Central memory CD4-positive, alpha-beta T cell (primary cell): ENCODE data around the gene HTR1E.
"Not testable (repeated sequence)": the region's sequence is repeated elsewhere in the genome, so short reads cannot be mapped to it uniquely, and the experiment has no call there.

Experiments used
- DNase-seq: peaks from one replicate; pipeline ENCODE4 v3.0.0; 2022

The HTR1E gene

GRCh38 chr6:86978251-86978650 is 40.9 kb downstream of the HTR1E start:
- DNase-seq = no peak

- no peak for DNase-seq
Measured at GRCh38 chr6:87001494-87001893, 64.2 kb downstream of the HTR1E start.

GRCh38 chr6:87002391-87002790 is 65.1 kb downstream of the HTR1E start:
- DNase-seq = not testable (repeated sequence)

GRCh38 chr6:87006541-87006940 is 69.2 kb downstream of the HTR1E start:
- DNase-seq = not testable (repeated sequence)

GRCh38 chr6:87009581-87009980 is 72.3 kb downstream of the HTR1E start:
- not testable (repeated sequence) for DNase-seq

- no peak for DNase-seq
Measured at GRCh38 chr6:87012035-87012434, 74.7 kb downstream of the HTR1E start.

- no peak for DNase-seq
Measured at GRCh38 chr6:87012743-87013142, 75.4 kb downstream of the HTR1E start.

- no peak for DNase-seq
Measured at GRCh38 chr6:87016772-87017171, 79.4 kb downstream of the HTR1E start.

GRCh38 chr6:87027021-87027420 is 89.7 kb downstream of the HTR1E start:
- no peak for DNase-seq

GRCh38 chr6:87029711-87030314 is 92.5 kb downstream of the HTR1E start:
- no peak for DNase-seq

- DNase-seq = no peak
Measured at GRCh38 chr6:87040729-87041128, 103.4 kb downstream of the HTR1E start.

GRCh38 chr6:87045521-87046075 is 108.3 kb downstream of the HTR1E start:
- DNase-seq = no peak

- no peak for DNase-seq
Measured at GRCh38 chr6:87049779-87050178, 112.5 kb downstream of the HTR1E start.

- DNase-seq = no peak
Measured at GRCh38 chr6:87053312-87053711, 116.0 kb downstream of the HTR1E start.

- DNase-seq = no peak
Measured at GRCh38 chr6:87054143-87054833, 117.0 kb downstream of the HTR1E start.

- no peak for DNase-seq
Measured at GRCh38 chr6:87059943-87060342, 122.6 kb downstream of the HTR1E start.

GRCh38 chr6:87065117-87065516 is 127.8 kb downstream of the HTR1E start:
- DNase-seq = no peak
